HepG2 (cell line): ENCODE results near the gene ATP1A1.

Experiments used
- CTCF ChIP-seq: sonication (generic); formaldehyde crosslinking; IDR thresholded peaks from 2 replicates; pipeline ENCODE4 v1.5.0; 2020; ENCODE audit warnings: mild to moderate bottlenecking, missing genetic modification reagents, moderate library complexity
- EP300 ChIP-seq, 3 experiments: sonication (generic) in 1 of 3; formaldehyde crosslinking in 1 of 3; IDR thresholded peaks; 2 replicates each; pipeline versions ENCODE4 v1.5.1 to v1.6.1; 2011 to 2020; ENCODE audit warnings: low read depth in 2 of 3, low read length in 2 of 3, borderline replicate concordance in 1 of 3, improper control_type of control experiment in 1 of 3, mild to moderate bottlenecking in 1 of 3, missing genetic modification reagents in 1 of 3, moderate library complexity in 1 of 3
- GLI4 ChIP-seq: sonication (generic); formaldehyde crosslinking; IDR thresholded peaks from 2 replicates; pipeline ENCODE4 v1.5.1; 2020; ENCODE audit warnings: missing genetic modification reagents, mild to moderate bottlenecking, moderate library complexity, borderline replicate concordance
- HNF1A ChIP-seq, 2 experiments: sonication (generic) in 1 of 2; formaldehyde crosslinking in 1 of 2; IDR thresholded peaks; 2 replicates each; pipeline versions ENCODE4 v1.4.0 to v1.6.1; 2016 to 2020; ENCODE audit warnings: borderline replicate concordance in 1 of 2, low read depth in 1 of 2, mild to moderate bottlenecking in 1 of 2, missing genetic modification reagents in 1 of 2
- NFIB ChIP-seq: sonication (generic); formaldehyde crosslinking; IDR thresholded peaks from 2 replicates; pipeline ENCODE4 v1.9.0; 2021; ENCODE audit warnings: missing genetic modification reagents, mild to moderate bottlenecking, borderline replicate concordance
- POLR2G ChIP-seq: fragments of 200-400 bp; formaldehyde crosslinking; IDR thresholded peaks from 2 replicates; pipeline ENCODE4 v1.6.1; 2018; ENCODE audit warnings: mild to moderate bottlenecking, low read depth, low read length, moderate library complexity
- RNF219 ChIP-seq: sonication (generic); formaldehyde crosslinking; IDR thresholded peaks from 2 replicates; pipeline ENCODE4 v1.5.0; 2020; ENCODE audit warnings: mild to moderate bottlenecking, missing genetic modification reagents
- ZBTB33 ChIP-seq: sonication (generic); formaldehyde crosslinking; IDR thresholded peaks from 2 replicates; pipeline ENCODE4 v1.4.0; 2020; ENCODE audit warnings: missing genetic modification reagents
- ZNF530 ChIP-seq: sonication (generic); formaldehyde crosslinking; IDR thresholded peaks from 2 replicates; pipeline ENCODE4 v1.5.0; 2020; ENCODE audit warnings: low read depth, mild to moderate bottlenecking, missing genetic modification reagents

DNA sequence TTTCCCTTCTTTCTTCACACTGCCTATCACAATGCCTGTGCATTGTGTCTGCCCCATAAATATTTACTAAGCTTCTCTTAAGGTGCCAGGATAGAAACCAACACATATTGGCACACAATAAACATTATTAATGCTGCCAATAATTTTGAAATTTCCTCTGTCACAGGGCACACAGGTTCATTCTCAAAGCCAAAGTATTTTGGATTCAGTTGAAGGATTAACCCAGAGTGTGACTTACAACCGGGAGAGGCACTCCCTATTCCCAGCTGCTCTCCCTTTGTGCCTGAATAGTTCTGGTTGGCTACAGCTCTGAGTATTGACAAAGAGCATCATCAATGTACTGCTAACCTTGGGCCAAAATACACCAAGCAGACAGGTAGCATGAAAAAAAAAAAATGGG is 46.6 kb upstream of the ATP1A1 start:
- TF ChIP-seq CTCF (no peak), NFIB (no peak), RNF219 (CRISPR knock-in tag) (no peak), POLR2G (no peak), ZNF530 (CRISPR knock-in tag) (no peak), HNF1A (IDR thresholded peaks at IDR 0.05; ENCODE audit: low read depth) (no peak), HNF1A (CRISPR knock-in tag; IDR thresholded peaks at IDR 0.05; ENCODE audit: borderline replicate concordance) (no peak), EP300 (IDR thresholded peaks at IDR 0.05; ENCODE audit: low read depth in 2 of 2, low read length in 2 of 2) (no peak), EP300 (CRISPR knock-in tag; IDR thresholded peaks at IDR 0.05; ENCODE audit: borderline replicate concordance) (no peak), ZBTB33 (CRISPR knock-in tag) (no peak), GLI4 (CRISPR knock-in tag) (no peak)
